ENCODE measurements around the gene FBXO39. TPM values are rescaled to one million over a fixed set of nuclear protein-coding genes. Genes with fewer than 3 reads are reported as not detected.
"Not testable (repeated sequence)": the region's sequence is repeated elsewhere in the genome, so short reads cannot be mapped to it uniquely, and the experiment has no call there.

FBXO39 gene
- total RNA-seq, 4 donors from 2014 or later, result not detected

DNA sequence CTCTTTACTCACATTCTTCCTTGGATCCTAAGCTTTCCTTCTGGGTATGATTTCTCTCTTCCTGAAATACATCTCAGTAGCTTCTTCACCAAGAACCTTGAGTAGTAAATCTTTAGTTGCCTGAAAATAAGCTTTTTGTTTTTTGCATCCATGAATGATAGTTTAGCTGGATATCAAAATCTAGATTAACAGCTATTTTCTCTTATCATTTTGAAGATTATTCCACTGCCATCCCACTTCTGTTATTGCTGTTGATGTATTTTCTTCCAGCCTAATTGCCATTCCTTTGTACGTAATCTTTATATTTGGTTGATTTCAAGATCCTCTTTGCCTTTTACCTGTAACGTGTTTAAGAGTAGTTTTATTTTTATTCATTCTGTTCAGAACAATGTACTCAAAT is 7.6 kb upstream of the FBXO39 start:
- TF ChIP-seq POLR2A (IDR thresholded peaks at IDR 0.05), result no peak
- TF ChIP-seq, protein P1, sequence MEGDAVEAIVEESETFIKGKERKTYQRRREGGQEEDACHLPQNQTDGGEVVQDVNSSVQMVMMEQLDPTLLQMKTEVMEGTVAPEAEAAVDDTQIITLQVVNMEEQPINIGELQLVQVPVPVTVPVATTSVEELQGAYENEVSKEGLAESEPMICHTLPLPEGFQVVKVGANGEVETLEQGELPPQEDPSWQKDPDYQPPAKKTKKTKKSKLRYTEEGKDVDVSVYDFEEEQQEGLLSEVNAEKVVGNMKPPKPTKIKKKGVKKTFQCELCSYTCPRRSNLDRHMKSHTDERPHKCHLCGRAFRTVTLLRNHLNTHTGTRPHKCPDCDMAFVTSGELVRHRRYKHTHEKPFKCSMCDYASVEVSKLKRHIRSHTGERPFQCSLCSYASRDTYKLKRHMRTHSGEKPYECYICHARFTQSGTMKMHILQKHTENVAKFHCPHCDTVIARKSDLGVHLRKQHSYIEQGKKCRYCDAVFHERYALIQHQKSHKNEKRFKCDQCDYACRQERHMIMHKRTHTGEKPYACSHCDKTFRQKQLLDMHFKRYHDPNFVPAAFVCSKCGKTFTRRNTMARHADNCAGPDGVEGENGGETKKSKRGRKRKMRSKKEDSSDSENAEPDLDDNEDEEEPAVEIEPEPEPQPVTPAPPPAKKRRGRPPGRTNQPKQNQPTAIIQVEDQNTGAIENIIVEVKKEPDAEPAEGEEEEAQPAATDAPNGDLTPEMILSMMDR (IDR thresholded peaks at IDR 0.05 in 4 of 5, conservative IDR thresholded peaks at IDR 0.05 in 1 of 5), result no peak
- H3K36me3 ChIP-seq, result peaks cover 0 to 72% of the 10 kb centered on the region in 2 donors
- intact Hi-C loops (cut with DNase I; ENCODE audit: low total_unique reads), result no loop called here
- ATAC-seq, result no peak
- no peaks in the 10 kb centered on the region for H3K27me3 ChIP-seq
- H3K4me3 ChIP-seq, result peak overlapping the region in 1 of 4 donors; percentile 24
- no peaks in the 10 kb centered on the region for H3K4me1 ChIP-seq
- H3K9me3 ChIP-seq, result peaks cover 0 to 6% (median 5%) of the 10 kb centered on the region in 3 donors
- DNase-seq, result no peak
- in situ Hi-C loops (cut with MboI; ENCODE audit: low sequenced_read_pairs in 4 of 4), result no loop called here
- H3K27ac ChIP-seq, result no peak overlapping the region

DNA sequence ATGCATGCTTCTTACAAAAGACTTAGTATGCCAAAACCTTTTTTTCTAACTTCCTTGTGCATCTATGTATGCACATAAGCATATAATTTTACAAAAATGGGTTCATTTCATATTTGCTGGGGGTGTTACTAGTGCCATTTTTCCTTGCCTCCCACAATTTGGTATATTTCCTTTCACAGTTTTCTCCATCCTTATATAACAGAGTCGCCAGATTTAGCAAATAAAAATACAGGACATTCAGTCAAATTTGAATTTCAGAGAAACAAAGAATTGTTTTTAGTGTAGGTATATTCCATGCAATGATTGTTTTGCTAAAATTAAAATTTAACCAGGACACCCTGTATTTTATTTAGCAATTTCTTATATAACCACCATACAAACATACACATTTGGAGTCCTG is 4.0 kb upstream of the FBXO39 start:
- Histone ChIP-seq H3K4me1 (no peaks in the 10 kb centered on the region), H3K27ac (no peak overlapping the region), H3K4me3 (no peak overlapping the region), H3K9me3 (peaks cover 0 to 10% (median 5%) of the 10 kb centered on the region in 3 donors), H3K36me3 (peaks cover 0 to 57% of the 10 kb centered on the region in 2 donors), H3K27me3 (peaks cover 5 to 31% (median 8%) of the 10 kb centered on the region in 3 donors)
- DNase-seq (no peak), ATAC-seq (no peak)
- TF ChIP-seq POLR2A (IDR thresholded peaks at IDR 0.05), result no peak
- in situ Hi-C loops (cut with MboI; ENCODE audit: low sequenced_read_pairs in 4 of 4), result no loop called here
- intact Hi-C loops (cut with DNase I; ENCODE audit: low total_unique reads), result no loop called here

DNA sequence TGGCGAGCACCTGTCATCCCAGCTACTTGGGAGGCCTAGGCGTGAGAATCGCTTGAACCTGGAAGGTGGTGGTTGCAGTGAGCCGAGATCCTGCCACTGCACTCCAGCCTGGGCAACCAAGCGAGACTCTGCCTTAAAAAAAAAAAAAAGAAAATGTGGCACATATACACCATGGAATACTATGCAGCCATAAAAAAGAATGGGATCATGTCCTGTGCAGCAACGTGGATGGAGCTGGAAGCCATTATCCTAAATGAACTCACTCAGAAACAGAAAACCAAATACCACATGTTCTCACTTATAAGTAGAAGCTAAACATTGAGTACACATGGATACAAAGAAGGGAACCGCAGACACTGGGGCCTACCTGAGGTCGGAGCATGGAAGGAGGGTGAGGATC is 1.1 kb upstream of the FBXO39 start:
- ATAC-seq; DNase-seq; H3K9me3 ChIP-seq; H3K4me1 ChIP-seq; intact Hi-C loops (cut with DNase I; ENCODE audit: low total_unique reads); H3K27ac ChIP-seq; H3K4me3 ChIP-seq: not testable (repeated sequence)
- Histone ChIP-seq H3K36me3 (peaks cover 0 to 33% of the 10 kb centered on the region in 2 donors), H3K27me3 (peaks cover 8 to 31% (median 9%) of the 10 kb centered on the region in 3 donors)
- in situ Hi-C loops (cut with MboI; ENCODE audit: low sequenced_read_pairs in 4 of 4), result loop anchor here in 1 of 4 donors (25.0 kb wide), 1 partner anchor 88 kb away; no protein-coding TSS in a partner anchor

DNA sequence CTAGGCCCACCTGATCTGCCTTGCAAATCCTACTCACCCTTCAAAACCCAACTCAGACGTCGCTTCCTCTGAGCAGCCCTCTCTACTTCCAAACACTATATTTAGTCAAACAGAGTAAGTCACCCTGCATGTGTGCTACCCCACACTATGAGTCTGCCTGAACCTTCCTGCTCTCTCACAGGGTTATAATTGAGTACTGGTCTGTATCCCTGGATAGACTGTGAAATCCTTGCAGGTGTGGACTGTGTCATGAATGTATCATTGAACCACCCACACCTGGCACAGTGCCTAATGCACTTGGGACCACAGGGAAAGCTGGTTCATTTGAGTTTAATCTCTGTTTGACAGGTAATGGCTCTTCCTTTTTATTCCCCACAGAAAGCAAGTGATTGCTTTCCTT is 3.4 kb downstream of the FBXO39 start:
- no peak overlapping the region for H3K27ac ChIP-seq
- in situ Hi-C loops (cut with MboI; ENCODE audit: low sequenced_read_pairs in 4 of 4) (loop anchor here in 1 of 4 donors (25.0 kb wide), 1 partner anchor 92 kb away; no protein-coding TSS in a partner anchor), intact Hi-C loops (cut with DNase I; ENCODE audit: low total_unique reads) (no loop called here)
- no peaks in the 10 kb centered on the region for H3K4me1 ChIP-seq
- peaks cover 8 to 26% (median 13%) of the 10 kb centered on the region in 3 donors for H3K27me3 ChIP-seq
- no peak for DNase-seq
- peaks cover 0 to 2% (median 0%) of the 10 kb centered on the region in 3 donors for H3K9me3 ChIP-seq
- H3K4me3 ChIP-seq, result no peak overlapping the region
- TF ChIP-seq POLR2A (IDR thresholded peaks at IDR 0.05), result no peak
- TF ChIP-seq, protein P1 (IDR thresholded peaks at IDR 0.05 in 4 of 5, conservative IDR thresholded peaks at IDR 0.05 in 1 of 5), result no peak
- no peaks in the 10 kb centered on the region for H3K36me3 ChIP-seq
- no peak for ATAC-seq

DNA sequence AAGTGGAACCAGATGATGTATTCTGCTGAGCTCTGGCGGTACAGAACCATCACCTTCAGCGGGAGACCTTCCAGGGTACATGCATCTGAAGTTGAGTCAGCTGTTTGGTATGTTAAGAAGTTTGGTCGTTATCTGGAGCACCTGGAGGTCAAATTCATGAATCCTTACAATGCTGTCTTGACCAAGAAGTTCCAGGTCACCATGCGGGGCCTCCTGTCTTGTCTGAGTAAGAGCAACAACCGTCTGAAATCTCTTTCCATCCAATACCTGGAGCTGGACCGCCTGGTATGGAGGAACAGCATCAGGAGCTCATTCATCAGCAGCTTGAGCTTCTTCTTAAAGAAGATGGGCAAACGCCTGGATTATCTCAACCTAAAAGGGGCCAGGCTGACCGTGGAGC is 4.0 kb downstream of the FBXO39 start:
- DNase-seq, result no peak
- intact Hi-C loops (cut with DNase I; ENCODE audit: low total_unique reads) (no loop called here), in situ Hi-C loops (cut with MboI; ENCODE audit: low sequenced_read_pairs in 4 of 4) (loop anchor here in 1 of 4 donors (25.0 kb wide), 1 partner anchor 93 kb away; no protein-coding TSS in a partner anchor)
- Histone ChIP-seq H3K27me3 (peaks cover 8 to 21% (median 11%) of the 10 kb centered on the region in 3 donors), H3K27ac (no peak overlapping the region), H3K36me3 (no peaks in the 10 kb centered on the region), H3K4me3 (no peak overlapping the region), H3K9me3 (no peaks in the 10 kb centered on the region), H3K4me1 (no peaks in the 10 kb centered on the region)
- no peak for TF ChIP-seq POLR2A (IDR thresholded peaks at IDR 0.05)
- TF ChIP-seq, protein P1 (IDR thresholded peaks at IDR 0.05 in 4 of 5, conservative IDR thresholded peaks at IDR 0.05 in 1 of 5), result no peak
- ATAC-seq, result no peak

DNA sequence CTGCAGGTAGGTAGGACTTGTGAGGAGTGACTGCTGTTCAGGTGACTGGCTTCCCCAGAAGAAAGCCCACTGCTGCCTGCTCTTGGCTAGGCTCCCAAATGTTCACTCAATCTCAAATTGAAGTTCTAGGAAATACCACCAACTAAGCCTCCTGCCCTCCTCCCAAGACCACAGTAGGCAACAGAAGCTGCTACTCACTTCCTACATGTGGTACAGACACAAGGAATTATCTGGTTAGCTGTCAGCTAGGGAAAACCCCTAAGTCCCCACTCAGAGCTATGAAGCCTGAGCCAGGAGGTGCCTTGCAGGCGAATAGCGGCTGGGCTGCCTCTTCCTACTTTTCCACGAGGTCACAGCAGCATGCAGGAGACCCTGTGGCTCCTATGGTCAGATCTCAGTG is 4.9 kb downstream of the FBXO39 start:
- no peaks in the 10 kb centered on the region for H3K4me1 ChIP-seq
- in situ Hi-C loops (cut with MboI; ENCODE audit: low sequenced_read_pairs in 4 of 4), result loop anchor here in 1 of 4 donors (25.0 kb wide), 1 partner anchor 94 kb away; no protein-coding TSS in a partner anchor
- no peak for TF ChIP-seq POLR2A (IDR thresholded peaks at IDR 0.05)
- H3K4me3 ChIP-seq, result no peak overlapping the region
- no peaks in the 10 kb centered on the region for H3K36me3 ChIP-seq
- no peak for ATAC-seq
- intact Hi-C loops (cut with DNase I; ENCODE audit: low total_unique reads), result no loop called here
- H3K9me3 ChIP-seq, result no peaks in the 10 kb centered on the region
- peaks cover 7 to 12% (median 8%) of the 10 kb centered on the region in 3 donors for H3K27me3 ChIP-seq
- no peak for DNase-seq
- no peak overlapping the region for H3K27ac ChIP-seq

Measured in gastrocnemius medialis (tissue), 4 donors.